Tibial nerve (tissue), 4 donors: ENCODE measurements around the gene FUCA2. TPM values are rescaled to one million over a fixed set of nuclear protein-coding genes. Genes with fewer than 3 reads are reported as not detected.

ENCODE experiments used
- DNase-seq, 2 donors: peaks; one replicate each; pipeline ENCODE4 v3.0.0-alpha.2; 2019; ENCODE audit warnings: low spot score in 2 of 2
- H3K27ac ChIP-seq, 4 donors: fragments of 200-600 bp; sonication (generic) in 3 of 4; one replicate each; pipeline ENCODE4 v1.5.1; 2017 to 2019; ENCODE audit warnings: mild to moderate bottlenecking in 1 of 4
- H3K27me3 ChIP-seq, 2 donors: fragments of 200-600 bp; sonication (generic) in 1 of 2; one replicate each; pipeline versions ENCODE4 v1.5.1 to v1.6.0; 2017 to 2019
- H3K36me3 ChIP-seq, 3 donors: fragments of 200-600 bp; sonication (generic); one replicate each; pipeline ENCODE4 v1.5.1; 2018 to 2019
- H3K4me1 ChIP-seq, 4 donors: fragments of 200-600 bp; sonication (generic) in 3 of 4; one replicate each; pipeline ENCODE4 v1.5.1; 2017 to 2019
- H3K4me3 ChIP-seq, 4 donors: fragments of 200-600 bp; sonication (generic) in 3 of 4; one replicate each; pipeline ENCODE4 v1.5.1; 2017 to 2019; ENCODE audit warnings: mild to moderate bottlenecking in 1 of 4, moderate library complexity in 1 of 4
- H3K9me3 ChIP-seq, 4 donors: fragments of 200-600 bp; sonication (generic) in 3 of 4; one replicate each; pipeline ENCODE4 v1.5.1; 2017 to 2019
- EP300 ChIP-seq, 2 donors: sonication (generic); formaldehyde crosslinking; IDR thresholded peaks; one replicate each; pipeline ENCODE4 v1.6.1; 2017; ENCODE audit warnings: antibody characterized with exemption in 2 of 2, mild to moderate bottlenecking in 1 of 2
- POLR2A ChIP-seq, 2 donors: fragments of 450-650 bp; IDR thresholded peaks; one replicate each; pipeline ENCODE4 v1.6.1; 2017; ENCODE audit warnings: antibody characterized with exemption in 2 of 2, mild to moderate bottlenecking in 2 of 2, moderate library complexity in 2 of 2
- WGBS, 2 donors: methylation state at CpG; one replicate each; pipeline ENCODE4 v1.1.5; 2018; 5-methylcytosine and 5-hydroxymethylcytosine counted together
- total RNA-seq, 4 donors: library from RNA; depleted of rRNA; stranded (reverse); fragments of >200 nt; gene quantifications; one replicate each; pipeline ENCODE4 v1.1.0, GENCODE V29; 2016
- TF ChIP-seq, protein P1 (sequence below), 5 experiments: fragments of 200-600 bp in 3 of 5; fragments of 450-650 bp in 2 of 5; sonication (generic) in 3 of 5; IDR thresholded peaks; one replicate each; pipeline ENCODE4 v1.5.1; 2016 to 2019; ENCODE audit warnings: antibody characterized with exemption in 5 of 5, mild to moderate bottlenecking in 3 of 5, moderate library complexity in 2 of 5

FUCA2 gene
- total RNA-seq, 4 donors from 2014 or later = 24.9 to 49.6 (median 33.6) TPM

DNA sequence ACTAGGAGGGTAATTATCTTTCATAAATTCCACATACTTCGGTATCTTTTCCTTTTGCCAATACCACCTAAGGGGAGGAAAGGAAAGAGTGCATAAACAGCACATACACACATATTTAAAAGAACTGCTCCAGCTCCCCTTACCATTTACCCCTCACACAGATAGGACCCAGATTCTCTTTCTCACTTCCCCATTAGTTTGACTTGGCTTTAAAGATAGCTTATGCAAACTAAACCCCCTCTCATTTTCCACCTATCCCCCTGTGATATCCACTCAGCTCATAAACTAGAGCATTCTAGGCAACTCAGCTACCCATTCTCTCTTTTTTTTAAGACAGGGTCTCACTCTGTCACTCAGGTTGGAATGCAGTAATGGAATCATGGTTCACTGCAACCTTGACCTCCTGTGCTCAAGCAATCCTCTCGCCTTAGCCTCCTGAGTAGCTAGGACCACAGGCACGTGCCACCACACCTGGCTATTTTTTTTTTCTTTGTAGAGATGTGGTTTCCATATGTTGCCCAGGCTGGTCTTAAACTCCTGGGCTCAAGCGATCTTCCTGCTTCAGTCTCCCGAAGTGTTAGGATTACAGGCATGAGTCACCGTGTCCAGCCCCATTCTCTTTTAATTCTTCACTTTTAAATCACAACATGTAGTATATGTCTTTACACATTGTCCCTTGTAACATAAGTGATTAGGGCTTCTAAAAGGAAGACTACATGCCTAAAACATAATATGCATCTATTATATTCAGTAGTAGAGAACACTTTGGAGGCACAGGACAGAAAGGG is 4.0 kb downstream of the FUCA2 start:
- 89 to 91% methylated on average over 6 of the region's 6 CpGs for WGBS, 2 donors
- DNase-seq = no peak
- peaks cover 0 to 42% (median 0%) of the 10 kb centered on the region in 3 donors for H3K36me3 ChIP-seq
- peaks cover 0 to 36% (median 14%) of the 10 kb centered on the region in 4 donors for H3K4me1 ChIP-seq
- no peaks in the 10 kb centered on the region for H3K27me3 ChIP-seq
- no peak overlapping the region for H3K4me3 ChIP-seq
- no peak for TF ChIP-seq EP300 (IDR thresholded peaks at IDR 0.05)
- no peaks in the 10 kb centered on the region for H3K9me3 ChIP-seq
- H3K27ac ChIP-seq = no peak overlapping the region

DNA sequence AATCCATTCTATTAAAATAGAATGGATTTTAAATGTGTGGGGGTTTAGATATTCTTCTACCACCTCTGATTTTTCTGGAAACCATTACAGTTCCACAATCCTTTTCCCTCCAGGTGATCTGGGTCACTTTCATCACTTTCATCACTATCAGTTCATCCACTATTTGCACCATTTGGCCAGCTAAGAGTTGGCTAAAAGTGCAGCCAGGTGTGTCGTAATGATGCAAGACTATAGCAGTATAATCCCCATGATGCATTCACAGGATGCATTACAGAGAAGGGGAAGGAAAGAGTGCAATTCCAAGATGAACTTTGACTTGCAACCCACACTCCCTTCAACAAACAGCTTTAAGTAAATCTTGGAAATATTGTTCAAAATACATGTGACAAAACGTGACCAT is 4.9 kb downstream of the FUCA2 start:
- Histone ChIP-seq H3K4me1 (peaks cover 0 to 27% (median 8%) of the 10 kb centered on the region in 4 donors), H3K27ac (no peak overlapping the region), H3K27me3 (no peaks in the 10 kb centered on the region), H3K4me3 (no peak overlapping the region), H3K36me3 (peaks cover 0 to 42% (median 0%) of the 10 kb centered on the region in 3 donors), H3K9me3 (no peaks in the 10 kb centered on the region)
- 78 to 93% methylated on average over 2 of the region's 2 CpGs for WGBS, 2 donors
- TF ChIP-seq POLR2A (IDR thresholded peaks at IDR 0.05) (no peak), EP300 (IDR thresholded peaks at IDR 0.05) (no peak)
- TF ChIP-seq, protein P1, sequence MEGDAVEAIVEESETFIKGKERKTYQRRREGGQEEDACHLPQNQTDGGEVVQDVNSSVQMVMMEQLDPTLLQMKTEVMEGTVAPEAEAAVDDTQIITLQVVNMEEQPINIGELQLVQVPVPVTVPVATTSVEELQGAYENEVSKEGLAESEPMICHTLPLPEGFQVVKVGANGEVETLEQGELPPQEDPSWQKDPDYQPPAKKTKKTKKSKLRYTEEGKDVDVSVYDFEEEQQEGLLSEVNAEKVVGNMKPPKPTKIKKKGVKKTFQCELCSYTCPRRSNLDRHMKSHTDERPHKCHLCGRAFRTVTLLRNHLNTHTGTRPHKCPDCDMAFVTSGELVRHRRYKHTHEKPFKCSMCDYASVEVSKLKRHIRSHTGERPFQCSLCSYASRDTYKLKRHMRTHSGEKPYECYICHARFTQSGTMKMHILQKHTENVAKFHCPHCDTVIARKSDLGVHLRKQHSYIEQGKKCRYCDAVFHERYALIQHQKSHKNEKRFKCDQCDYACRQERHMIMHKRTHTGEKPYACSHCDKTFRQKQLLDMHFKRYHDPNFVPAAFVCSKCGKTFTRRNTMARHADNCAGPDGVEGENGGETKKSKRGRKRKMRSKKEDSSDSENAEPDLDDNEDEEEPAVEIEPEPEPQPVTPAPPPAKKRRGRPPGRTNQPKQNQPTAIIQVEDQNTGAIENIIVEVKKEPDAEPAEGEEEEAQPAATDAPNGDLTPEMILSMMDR (IDR thresholded peaks at IDR 0.05) = no peak
- DNase-seq = no peak

DNA sequence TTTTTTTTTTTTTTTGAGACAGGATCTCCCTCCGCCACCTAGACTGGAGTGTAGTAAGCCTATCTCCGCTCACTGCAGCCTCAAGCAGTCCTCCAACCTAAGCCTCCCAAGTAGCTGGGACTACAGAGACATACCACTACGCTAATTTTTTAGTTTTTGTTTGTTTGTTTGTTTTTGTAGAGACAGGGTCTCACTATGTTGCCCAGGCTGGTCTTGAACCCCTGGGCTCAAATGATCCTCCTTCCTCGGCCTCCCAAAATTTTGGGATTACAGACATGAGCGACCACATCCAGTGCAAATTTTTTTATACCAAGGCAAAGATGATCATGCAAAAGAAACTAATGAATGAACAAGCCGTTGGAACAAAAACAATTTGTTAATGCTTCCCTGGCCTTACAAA is 5.3 kb downstream of the FUCA2 start:
- Histone ChIP-seq H3K4me1 (peaks cover 0 to 27% (median 8%) of the 10 kb centered on the region in 4 donors), H3K27me3 (no peaks in the 10 kb centered on the region), H3K27ac (no peak overlapping the region), H3K4me3 (no peak overlapping the region), H3K9me3 (no peaks in the 10 kb centered on the region), H3K36me3 (peaks cover 0 to 46% (median 0%) of the 10 kb centered on the region in 3 donors)
- no peak for DNase-seq
- WGBS, 2 donors = 95 to 96% methylated on average over 6 of the region's 6 CpGs
- TF ChIP-seq, protein P1 (IDR thresholded peaks at IDR 0.05) = no peak
- TF ChIP-seq POLR2A (IDR thresholded peaks at IDR 0.05) (no peak), EP300 (IDR thresholded peaks at IDR 0.05) (no peak)

DNA sequence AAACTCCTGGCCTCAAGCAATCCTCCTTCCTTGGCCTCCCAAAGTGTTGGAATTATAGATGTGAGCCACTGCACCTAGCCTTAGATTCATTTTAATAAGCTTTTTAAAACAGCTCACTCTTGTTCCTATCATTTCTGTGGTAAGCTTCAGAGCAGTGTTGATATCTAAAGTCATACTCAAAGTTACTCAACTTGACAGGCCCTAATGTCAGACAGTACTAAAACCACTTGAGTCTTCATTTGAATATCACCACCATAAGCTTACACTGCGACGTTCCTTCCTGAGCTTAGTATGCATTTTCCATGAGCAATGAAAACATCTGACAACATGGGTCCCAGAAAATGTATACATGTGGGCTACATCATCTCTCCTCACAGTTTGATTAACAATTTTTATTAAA is 6.0 kb downstream of the FUCA2 start:
- peaks cover 0 to 24% (median 6%) of the 10 kb centered on the region in 4 donors for H3K4me1 ChIP-seq
- no peak for TF ChIP-seq POLR2A (IDR thresholded peaks at IDR 0.05)
- TF ChIP-seq, protein P1 (IDR thresholded peaks at IDR 0.05) = no peak
- no peak for TF ChIP-seq EP300 (IDR thresholded peaks at IDR 0.05)
- H3K4me3 ChIP-seq = no peak overlapping the region
- H3K27me3 ChIP-seq = no peaks in the 10 kb centered on the region
- peaks cover 0 to 53% (median 0%) of the 10 kb centered on the region in 3 donors for H3K36me3 ChIP-seq
- no peak for DNase-seq
- no peaks in the 10 kb centered on the region for H3K9me3 ChIP-seq
- WGBS, 2 donors = 94 to 100% methylated on average over 2 of the region's 2 CpGs
- H3K27ac ChIP-seq = no peak overlapping the region

DNA sequence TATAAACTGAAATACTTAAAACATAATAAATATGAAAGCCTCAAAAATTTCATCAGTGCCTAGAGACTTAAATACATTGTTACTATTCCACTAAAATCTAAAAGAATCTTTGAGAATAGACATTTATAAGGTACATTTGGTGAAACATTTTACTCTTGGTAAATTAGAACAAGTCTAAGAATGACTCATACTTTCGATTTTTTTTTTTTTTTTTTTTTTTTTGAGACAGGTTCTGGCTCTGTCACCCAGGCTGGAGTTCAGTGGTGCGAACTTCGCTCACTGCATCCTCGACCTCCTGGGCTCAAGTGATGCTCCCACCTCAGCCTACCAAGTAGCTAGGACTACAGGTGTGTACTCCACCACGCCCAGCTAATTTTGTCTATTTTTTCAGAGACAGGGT is 6.4 kb downstream of the FUCA2 start:
- TF ChIP-seq, protein P1 (IDR thresholded peaks at IDR 0.05) = no peak
- no peak for TF ChIP-seq POLR2A (IDR thresholded peaks at IDR 0.05)
- TF ChIP-seq EP300 (IDR thresholded peaks at IDR 0.05) = no peak
- Histone ChIP-seq H3K9me3 (no peaks in the 10 kb centered on the region), H3K4me3 (no peak overlapping the region), H3K27me3 (no peaks in the 10 kb centered on the region), H3K36me3 (peaks cover 0 to 57% (median 0%) of the 10 kb centered on the region in 3 donors), H3K4me1 (peaks cover 0 to 20% (median 2%) of the 10 kb centered on the region in 4 donors), H3K27ac (no peak overlapping the region)
- DNase-seq = no peak
- WGBS, 2 donors = 88 to 94% methylated on average over 5 of the region's 5 CpGs
